Activated CD4-positive, alpha-beta T cell treated with anti-CD3 and anti-CD28 coated beads, Interleukin-10, Interleukin-2, amounts not matched to agents 100 ng/mL and 50 ng/mL, durations not matched to agents 16 hours and 8 hours (primary cell): ENCODE data around the gene GPC6.

ENCODE experiments used
- DNase-seq: peaks from one replicate; pipeline ENCODE4 v3.0.0-alpha.2; 2020

GPC6 gene

DNA sequence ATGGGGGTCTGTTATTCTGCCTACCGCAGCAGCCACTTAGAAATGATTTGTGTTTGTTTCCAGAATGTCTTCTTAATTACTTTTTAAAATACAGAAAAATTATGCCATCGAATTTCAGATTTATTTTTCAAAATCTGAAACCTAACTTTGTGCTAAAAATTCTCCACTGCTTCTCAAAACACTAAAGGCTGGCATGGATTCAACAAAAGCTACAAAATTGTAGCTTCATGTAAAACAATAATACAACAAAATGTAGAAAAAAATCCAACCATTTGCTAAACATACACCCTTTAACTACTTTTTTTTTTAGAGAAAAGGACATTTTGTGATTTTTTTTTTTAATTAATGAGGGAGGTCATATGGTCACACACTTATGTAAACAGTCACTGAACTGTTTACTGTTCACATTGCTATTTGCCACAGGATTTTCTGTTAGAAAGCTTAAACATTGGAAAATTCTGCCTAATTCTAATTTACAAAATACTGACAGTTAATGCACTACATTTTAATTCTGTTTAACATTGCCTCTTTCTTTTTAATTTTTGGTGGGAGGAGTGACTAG is 646.3 kb downstream of the GPC6 start:
- DNase-seq, result no peak

DNA sequence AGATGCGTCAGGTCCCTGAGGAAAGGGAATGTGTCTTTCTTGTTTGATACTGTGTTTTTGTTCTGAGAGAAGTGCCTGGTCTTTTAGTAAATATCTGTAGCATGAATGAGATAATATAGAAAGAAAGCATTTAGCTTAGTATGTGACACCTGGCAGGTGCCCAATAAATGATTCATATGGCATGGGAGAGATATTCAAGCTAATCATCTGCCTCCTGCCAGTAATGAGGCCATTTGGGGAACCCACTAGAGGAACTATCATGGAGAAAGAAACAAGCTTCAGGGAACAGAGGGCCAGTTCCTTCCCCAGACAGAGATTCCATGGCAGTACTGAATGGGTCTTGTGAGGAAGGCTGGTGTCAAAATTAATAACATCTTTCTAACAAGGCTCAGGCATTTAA is 648.9 kb downstream of the GPC6 start:
- DNase-seq, result no peak

DNA sequence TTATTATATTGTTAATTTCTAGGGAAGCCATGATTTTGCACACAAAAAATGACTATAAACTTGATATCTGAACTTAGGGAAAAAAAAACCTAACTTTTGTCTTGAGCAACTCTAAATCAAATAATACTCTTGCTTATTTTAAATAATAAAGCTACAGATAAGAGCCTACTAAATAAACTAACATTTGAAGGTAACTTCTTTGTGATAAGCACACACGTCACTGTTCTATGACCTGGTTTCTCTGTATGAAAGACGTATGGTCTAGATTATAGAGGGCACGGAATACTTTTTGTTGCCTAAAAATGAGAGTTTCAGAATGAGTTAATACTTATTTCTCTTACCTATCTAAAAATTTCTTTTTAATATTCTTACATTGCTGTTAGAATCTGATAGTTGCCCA is 649.6 kb downstream of the GPC6 start:
- no peak for DNase-seq

DNA sequence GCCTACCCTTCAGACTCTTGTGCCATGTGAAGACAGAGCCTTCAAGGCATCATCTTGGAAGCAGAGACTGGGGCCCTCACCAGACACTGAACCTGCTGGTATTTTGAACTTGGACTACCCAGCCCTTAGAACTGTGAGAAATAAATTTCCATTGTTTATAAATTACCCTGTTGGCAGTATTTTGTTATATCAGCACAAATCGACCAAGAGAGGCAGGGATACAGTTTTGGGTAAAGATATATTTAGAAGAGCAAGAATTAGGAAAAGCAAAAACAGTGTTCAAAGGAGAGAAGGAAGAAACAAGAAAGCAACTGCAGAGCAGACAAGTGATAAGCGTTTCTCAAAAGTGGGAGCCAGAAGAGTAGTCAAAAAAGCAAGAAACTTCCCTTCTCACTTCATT is 652.1 kb downstream of the GPC6 start:
- no peak for DNase-seq

DNA sequence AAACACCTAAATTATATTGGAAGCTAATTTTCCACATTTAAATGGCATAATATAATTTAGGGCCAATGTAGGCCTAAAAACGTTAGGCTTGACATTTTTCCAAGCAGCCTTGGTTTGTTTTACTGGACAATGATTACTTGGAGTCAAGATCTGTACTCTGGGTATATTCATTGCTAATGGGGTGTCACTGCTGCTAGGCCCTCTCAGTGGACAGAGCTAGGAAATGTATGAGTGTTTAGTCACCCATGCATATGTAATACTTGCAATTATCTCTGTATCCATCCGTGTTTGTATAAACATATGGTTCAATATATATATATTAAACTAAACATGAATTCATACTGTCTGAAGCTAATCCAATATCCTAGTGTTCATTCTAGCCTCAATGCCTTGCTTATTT is 654.8 kb downstream of the GPC6 start:
- DNase-seq, result no peak

DNA sequence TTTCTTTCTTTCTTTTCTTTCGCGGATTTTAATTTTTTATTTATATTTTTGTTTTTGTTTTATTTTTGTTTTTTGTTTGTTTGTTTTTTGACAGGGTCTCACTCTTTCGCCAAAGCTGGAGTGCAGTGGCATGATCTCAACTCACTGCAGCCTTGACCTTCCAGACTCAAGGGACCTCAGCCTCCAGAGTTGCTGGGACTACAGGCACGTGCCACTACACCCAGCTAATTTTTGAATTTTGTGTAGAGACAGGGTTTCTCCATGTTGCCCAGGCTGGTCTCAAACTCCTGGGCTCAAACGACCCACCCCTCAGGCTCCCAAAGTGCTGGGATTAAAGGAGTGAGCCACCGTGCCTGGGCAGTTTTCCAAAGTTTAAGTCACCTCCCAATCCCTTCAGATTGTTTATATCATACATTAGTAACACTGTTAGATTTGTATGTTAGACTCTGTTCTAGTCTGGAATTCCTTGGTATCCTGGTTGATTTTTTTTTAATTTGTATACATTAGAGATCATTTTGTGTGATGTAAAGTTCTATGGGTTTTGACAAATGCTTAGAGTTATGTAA is 655.6 kb downstream of the GPC6 start:
- no peak for DNase-seq

DNA sequence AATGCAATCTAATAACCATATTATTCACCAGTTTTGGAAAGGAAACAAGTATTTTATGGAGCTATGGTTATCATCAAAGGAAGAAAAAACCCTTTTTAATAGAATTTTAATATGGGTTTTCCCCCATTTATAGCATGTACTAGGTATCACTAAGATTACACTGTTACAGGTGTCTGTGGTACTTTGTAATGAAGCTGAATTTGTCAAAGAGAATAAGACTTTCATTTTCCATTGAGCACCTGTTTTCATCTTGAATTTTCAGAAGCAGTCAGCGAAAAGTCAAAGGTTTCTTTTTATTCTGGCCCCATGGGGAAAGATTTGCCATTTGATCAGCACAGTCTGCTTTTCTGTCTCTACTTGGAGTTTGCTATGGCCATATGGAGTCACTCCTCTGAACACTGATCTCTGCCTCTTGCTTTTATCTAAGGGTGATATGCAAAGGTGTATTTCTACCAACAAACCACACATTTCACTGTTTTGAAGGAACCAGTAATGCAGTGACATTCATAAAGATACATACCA is 662.9 kb downstream of the GPC6 start:
- no peak for DNase-seq

DNA sequence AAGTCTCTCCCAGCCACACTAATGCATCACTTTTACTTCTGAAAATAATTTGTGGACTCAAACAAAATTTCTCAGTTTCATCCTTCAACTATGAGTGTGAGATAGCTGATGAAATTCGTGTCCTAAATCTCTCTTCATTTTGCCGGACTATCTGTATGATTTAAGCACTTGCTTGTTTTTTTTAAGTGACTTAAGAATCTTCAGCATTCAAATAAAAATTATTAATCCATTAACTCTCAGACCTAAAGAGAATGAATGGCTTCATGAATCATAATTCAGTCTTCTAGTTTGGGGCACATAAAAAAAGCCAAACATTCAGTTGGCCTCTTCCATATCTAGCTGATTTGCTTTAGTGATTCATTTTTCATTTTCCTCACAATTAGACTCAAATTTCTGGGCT is 673.4 kb downstream of the GPC6 start:
- DNase-seq, result no peak

DNA sequence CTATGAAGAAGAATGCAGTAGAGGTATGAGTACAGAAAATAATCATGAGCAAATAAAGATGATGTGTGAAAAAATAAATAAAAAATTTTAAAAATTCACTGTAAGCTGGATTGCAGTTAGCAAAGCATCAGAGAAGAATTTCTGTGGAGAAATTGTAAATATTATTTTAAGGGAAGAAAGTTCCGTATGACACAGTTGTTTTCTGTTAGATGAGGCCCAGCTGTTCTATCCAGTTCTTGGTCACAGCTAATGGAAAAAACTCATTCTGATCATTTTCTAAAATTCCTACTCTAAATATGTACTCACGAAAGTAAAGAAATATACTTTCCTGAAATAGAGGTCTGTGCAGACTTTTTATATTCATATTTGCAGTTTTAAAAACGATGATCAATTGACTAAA is 674.1 kb downstream of the GPC6 start:
- no peak for DNase-seq

DNA sequence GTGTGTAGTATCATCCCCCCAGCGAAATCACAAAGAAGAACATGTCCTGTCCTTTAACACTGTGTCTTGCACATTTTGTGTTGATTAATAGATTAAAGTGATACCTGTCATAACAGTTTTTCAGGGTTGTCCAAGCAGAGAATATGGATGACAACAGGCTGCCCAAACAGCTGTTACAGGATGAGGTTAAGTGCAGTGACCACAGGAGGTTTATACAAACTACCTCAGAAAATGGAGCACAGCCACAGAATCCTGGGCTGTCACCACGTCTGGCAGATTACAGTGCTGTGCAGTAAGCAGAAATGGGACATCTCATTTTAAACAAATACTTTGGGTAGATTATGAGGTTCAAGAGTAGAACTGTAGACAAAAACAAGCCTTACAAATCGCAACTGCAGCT is 677.3 kb downstream of the GPC6 start:
- no peak for DNase-seq

DNA sequence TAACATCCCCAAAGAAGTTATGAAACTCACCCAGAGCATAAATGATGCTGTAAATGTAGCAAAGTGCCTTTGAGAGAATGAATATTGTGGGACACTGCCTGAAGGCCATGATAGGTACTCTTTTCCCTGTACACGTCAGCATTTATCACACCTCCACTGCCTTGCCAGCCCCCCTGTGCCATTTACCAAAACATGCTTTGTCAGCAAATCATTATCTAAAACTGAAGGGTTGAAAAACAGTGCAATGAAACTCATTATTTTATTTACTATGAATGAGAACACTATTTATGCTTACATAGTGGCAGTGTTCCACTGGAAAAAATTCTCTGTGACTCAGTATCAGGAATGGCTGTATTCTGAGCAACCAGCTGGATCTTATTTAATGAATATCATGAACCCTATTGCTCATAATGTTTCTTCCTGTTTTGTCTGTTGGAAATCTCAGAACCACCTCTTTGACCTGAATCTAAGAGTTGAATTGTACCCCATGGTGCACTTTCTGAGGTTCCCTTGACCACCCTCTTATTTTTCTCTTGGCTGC is 688.7 kb downstream of the GPC6 start:
- DNase-seq, result no peak

DNA sequence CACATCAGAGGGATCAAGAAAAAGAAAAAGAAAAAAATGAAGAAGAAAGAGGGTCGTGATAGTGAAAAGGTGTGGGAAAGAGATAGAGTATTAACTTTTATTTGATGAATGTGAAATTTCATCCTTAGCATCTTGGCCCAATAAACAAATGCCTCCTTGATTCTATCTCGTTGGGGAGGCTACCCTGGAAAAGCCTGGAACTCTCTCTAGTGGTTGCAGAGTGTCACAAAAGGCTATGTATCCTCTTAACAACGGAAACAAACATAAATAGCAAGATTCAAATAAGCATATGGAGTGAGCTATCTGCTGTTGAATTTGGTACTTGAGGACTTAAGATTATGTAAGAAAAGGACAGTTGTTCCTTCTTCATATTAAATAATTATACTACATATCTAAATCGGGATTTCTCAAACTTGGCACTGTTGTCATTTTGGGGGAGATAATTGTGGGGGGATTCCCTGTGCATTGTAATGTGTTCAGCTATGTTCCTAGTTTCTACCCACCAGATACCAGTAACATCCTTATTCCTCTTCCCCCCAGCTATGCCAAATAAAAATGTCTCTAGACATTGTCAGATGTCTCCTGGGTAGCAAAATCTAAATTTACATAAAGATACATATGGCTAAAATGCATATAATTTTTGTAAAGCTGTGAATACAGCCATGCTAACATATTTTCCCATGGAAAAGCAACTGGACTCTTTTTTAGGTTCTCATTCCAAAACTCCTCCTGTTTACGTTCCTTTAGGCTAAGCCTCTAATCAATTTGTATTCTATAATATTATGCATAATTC is 695.7 kb downstream of the GPC6 start:
- DNase-seq, result no peak

DNA sequence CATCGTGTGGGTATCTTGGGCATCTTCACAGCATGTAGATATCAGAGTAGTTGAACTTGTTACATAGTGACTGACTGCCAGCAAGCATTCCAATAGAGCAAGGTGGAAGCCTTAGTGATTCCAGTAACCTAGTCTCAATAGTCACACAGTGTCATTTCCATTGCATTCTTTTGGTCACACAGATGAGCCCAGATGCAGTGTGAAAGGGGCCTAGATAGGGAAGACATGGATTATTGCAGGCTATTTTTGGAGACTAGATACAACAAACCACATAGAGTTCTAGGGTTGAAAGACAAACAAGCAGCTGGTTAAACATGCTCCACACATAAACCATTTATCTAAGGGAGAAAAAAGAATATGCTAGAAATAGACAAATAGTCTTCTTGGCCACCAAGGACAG is 699.4 kb downstream of the GPC6 start:
- DNase-seq, result no peak

DNA sequence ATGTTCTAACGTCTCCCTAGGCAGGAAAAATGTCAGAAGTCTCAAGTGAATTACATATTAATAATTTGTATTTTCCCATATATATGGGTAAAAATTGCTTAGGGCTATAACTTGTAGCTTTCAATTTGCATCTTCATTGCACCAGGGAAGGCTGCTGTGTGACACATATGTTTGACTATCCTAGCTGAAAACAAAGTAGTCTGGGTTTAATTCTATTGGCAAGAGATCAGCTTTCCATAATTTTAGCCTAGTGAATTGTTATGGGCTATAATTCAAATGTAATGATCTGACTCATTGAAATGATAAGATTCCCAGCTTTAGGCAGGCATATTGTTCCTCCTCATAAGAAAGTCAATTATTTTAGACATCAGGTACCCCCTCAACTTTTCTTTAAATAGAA is 699.8 kb downstream of the GPC6 start:
- no peak for DNase-seq

DNA sequence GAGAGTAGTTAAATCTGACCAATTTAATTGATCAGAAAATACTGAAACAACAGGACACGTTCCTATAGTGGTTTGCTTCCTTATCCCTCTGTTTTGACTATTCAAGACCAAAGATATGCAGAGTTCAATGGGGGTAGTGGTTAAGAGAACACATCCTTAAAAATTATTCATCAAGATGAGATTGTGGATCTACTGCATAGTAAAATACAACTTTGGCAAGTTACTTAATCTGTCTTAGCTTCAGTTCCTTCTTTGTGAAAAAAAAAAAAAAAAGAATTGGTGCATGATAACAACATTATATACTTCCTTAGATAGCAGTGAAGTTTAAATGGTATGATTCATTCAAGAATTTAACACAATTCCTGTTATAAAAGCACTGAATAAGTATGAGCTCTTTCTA is 700.8 kb downstream of the GPC6 start:
- no peak for DNase-seq

DNA sequence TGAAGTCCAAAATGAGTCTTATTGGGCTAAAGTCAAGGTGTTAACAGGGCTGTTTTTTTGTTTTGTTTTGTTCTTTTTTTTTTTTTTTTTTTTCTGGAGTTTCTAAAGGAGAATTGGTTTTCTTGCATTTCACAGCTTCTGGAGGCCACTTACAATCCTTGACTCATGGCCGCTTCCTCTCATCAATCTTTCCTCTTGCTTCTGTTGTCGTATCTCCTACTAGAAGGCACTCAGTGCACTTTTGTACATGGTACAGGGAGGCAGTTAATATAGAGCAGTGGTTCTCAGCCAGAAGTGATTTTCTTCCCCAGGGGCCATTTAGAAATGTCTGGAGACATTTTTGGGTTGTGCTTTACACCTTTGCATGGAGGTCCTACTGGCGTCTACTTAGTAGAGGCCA is 706.3 kb downstream of the GPC6 start:
- no peak for DNase-seq

DNA sequence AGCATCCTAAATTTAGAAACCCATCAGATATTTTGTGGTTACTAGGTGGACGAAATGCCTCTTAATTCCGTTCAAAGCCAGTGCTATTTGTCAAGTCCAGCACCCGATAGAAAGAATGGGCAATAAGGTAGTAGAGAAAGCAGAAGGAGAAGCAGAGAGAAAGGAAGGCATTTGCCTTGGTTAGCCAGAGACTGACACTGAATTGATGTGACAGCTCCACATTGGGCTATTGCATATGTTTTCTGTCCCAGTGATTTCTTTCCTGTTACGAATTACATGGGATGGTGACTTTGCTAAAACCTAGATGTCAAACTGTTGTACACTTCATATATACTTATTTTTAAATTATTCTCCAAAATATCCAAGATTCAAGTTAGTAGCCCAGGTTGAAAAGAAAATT is 710.3 kb downstream of the GPC6 start:
- DNase-seq, result no peak

DNA sequence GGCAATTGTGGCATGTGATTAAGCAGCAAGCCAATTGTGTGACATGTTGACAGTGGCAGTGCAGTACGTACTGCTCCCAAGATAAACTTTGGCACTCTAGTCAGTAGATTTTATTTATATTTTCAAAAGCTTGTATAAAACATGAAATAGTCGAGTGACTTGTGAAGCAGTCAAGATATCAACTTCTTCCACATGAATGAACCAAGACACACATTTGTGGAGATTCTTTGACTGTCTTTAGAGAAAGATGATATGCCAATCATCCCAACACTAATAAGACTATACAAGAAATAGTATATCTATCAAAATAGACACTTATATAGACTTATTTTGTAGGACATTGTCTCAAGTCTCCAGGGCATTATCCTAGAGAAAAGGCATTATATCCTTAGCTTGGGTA is 714.8 kb downstream of the GPC6 start:
- no peak for DNase-seq

DNA sequence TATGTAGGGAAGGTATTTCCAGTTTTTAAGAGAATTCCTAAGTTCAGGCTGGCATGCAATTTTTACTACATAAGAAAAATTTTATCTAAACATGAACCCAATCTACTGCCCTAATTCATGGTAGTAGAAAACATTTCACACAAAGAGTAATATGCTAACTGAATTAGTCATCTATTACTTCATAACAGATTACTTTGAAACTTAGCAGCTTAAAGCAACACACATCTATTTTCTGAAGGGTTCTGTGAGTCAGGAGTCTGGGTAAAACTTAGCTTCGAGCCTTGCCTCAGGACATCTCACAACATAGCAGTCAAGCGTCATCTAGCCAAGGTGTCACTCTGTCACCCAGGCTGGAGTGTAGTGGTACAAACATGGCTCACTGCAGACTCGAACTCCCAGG is 715.4 kb downstream of the GPC6 start:
- no peak for DNase-seq

DNA sequence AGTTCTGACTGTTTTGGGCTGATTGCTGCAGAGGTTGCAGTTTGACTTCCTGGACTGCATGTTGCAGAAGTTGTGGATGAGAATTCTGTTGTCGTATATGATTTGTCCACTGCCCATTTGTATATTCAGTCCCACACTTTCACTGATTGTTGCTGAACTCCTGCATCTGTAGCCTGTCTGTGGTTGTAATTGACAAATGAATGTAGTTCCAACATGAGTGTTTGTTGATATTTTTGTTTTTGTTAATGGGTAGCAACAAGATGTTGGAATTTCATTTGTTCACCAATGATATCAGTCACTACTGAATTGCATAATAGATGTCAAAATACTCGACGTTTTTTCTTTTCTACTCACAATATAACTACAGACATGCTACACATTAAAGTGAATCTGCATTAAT is 719.0 kb downstream of the GPC6 start:
- no peak for DNase-seq

DNA sequence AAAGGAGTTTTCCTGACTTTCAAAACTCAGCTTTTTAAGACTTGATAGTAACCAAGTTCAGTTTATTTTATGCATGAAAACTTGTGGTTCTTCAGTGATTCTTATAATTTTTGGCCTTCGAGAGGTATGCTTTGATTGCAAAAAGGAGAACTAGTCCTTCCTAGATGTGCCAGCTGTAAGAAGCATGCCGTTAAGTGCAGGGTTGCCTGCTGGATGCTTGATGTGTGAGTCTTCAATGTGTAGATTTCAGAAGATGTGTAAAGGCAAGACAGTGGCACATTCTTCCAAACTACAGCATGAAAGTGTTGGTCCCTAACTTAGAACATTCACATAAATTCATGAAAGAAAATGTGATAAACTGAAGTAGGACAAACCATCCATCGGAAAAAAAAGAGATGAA is 720.4 kb downstream of the GPC6 start:
- DNase-seq, result no peak

DNA sequence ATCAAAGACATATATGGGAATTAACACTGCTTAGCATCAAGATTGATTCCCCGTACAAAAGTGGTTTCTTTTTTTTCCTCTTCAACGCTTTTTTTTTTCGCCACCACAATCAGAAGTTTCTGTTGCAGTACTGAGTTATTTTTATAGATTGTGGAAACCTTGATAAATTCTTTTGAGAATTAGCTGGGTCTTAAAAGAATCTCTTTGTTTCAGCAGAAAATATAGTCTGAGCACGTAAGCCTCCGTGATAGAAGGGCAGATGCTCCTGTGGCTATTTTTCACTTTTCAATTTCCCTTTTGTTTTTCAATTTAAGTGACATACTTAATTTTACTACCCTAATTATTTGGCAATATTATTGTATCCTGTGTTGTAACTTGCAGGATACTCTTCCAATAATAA is 721.0 kb downstream of the GPC6 start:
- DNase-seq, result no peak

DNA sequence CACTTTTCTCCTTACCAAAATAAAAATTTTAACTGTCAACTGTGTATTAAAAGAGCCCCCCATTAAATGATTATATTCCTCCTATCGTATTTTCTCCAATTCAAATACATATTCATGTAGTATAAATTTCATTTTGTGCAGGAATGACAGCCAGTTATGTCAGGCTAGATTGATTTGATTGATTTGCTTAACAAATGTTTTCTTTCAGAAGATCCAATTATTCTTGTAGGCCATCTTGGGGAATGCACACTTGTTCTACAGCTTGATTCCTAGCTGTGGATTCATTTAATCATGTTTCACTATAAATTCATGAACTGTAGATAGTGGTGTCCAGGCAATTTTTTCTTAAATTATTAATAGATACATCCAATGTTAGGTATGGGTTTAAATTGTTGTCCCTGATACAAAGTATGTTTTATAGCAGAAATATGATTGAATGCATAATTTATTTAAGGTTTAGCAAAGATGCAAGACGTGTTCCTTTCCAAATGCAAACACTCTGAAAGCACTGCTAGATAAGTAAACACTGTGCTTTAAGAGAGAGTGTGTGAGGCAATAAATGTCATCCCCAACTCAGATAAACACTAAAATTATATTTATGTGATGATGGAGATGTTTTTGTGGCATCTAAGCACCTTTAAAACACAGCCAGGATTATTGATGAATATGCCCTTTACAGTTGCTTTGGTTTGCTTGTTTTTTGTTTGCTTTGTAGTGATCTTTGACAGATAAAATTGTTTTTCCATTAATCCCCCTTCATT is 721.7 kb downstream of the GPC6 start:
- DNase-seq, result no peak

DNA sequence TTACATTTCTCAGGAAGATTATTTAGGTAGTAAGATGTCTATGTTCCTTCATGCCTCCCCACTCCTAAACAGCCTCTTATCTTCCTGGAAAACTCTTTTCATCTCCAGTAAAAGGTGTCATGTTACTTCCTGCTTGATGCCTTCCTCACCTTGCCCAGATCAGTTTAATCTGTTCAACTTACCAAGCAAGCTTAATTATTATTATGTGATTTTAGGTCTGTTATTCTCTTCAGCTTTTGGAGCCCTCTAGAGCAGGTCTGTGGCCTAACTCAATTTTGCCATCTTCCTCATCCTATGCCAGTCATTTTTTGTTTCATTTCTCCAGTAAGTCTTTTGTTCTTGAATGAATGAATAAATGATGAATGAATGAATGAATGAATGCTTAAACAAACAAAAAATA is 724.5 kb downstream of the GPC6 start:
- DNase-seq, result no peak
